Activated CD8-positive, alpha-beta memory T cell treated with anti-CD3 and anti-CD28 coated beads for 1 hour (primary cell): Measurements from ENCODE around the gene ZNF414.

Experiments
- DNase-seq, 2 donors: peaks; one replicate each; pipeline ENCODE4 v3.0.0-alpha.2; 2020; ENCODE audit warnings: low read depth in 1 of 2; ENCODE audit errors: extremely low read depth in 1 of 2

Gene ZNF414

DNA sequence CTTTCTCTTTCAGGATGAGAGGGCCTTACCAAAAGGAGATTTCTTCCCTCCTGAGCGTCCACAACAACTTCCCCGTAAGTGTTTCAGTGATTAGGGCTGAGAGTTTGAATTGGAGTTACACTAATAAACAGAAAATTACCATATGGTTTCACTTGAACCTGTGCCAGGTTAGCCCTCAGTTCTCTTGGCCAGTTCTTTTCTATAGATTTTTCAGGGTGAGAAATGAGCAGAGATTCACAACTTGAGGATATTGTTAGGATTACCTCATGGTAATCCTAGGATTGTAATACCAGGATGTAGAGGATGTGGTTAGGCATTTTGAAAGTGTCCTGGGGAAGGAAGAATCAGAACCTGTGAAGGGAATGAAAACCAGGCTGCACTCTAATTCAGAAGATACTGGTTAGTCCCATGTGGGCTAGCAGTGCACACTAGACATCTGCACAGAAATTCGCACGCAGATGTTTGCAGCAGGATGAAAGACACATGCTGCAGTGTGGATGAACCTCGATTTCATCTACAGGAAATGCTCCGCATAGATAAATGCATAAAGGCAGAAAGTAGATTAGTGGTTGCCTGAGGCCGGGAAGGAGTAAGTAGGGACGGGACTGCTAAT lies 45.1 kb downstream of the ZNF414 start:
- DNase-seq: no peak

DNA sequence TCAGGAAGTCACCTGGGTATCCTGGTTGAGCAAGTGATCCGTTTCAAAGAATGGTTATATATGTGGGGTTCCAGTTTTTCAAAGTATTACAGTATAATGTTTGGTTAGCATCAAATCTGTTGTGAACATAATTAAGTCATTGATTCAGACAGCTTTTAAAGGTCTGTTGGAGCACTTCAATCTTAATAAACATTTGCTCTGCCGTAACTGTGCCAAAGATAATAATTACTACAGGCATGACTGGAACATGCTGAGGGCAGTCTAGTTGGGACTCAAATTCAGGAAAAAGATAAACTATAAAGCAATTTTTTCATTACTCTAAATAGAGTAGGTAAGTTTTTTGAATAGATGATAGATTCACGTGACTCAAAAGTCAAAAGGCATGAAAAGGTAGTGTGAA lies 45.8 kb downstream of the ZNF414 start:
- no peak for DNase-seq

DNA sequence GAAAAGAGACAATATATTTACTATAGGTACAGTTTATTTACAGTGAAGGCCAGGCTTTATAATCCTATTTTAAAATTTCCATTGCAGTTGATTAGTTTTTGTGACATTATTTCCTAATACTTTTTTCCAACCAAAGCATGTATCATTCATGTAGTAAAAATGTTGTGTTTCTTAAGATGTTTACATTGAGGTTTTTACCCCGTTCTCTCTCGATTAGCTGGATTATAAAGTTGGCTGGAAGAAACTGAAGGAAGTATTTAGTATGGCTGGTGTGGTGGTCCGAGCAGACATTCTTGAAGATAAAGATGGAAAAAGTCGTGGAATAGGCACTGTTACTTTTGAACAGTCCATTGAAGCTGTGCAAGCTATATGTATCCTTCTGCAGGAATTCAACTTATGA lies 47.9 kb downstream of the ZNF414 start:
- no peak for DNase-seq

DNA sequence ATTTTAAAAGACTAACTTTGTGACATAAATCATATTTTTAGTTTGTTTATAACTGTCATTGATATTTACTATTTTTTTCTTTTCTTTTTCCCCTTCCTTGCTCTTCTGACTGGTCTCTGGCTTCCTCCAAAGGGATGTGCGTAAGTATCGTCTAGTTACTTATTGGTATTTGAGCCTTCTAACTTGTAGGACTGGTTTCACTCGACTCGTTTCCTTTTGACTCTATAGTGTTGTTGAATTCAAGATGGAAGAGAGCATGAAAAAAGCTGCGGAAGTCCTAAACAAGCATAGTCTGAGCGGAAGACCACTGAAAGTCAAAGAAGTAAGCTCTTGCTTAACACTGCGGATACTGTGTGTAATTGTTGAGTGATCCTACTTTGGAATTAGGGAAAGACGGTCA lies 50.6 kb downstream of the ZNF414 start:
- no peak for DNase-seq

DNA sequence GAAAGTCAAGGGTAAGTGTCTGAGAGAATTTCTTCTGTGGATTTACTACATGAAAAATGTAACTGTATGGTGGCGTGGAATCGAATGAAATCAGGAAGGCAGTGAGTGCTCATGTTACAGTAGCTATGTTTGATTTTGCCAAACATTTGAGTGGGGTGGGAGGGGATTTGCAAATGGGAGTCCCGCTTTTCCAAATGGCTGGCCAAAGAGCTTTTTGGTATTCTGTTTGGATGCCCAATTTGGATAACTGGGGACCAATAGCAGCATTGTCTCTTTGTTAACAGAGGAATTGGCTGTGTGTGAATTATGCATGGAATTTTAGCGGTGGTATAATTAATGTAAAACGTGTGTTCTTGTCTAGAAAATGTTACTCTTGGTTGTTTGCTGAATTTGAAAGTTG lies 51.4 kb downstream of the ZNF414 start:
- DNase-seq: no peak

DNA sequence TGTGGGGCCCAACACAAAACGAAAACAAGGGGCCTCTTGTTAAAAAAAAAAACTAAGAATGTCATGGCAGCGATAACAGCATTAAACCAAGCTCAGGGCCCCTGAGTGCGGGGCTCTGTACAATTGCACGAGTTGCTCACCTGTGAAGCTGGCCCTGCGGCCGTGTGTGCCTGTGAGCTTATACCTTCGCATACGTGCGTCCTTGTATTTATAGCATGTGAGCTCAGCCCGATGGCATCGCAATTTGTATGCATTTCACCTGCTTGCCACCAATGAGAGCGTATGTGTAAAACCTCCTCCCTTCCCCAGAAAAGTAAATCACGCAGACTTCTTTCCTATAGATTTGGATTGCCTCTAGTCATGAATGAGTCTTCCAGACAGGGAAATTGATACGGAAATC lies 52.1 kb downstream of the ZNF414 start:
- no peak for DNase-seq

DNA sequence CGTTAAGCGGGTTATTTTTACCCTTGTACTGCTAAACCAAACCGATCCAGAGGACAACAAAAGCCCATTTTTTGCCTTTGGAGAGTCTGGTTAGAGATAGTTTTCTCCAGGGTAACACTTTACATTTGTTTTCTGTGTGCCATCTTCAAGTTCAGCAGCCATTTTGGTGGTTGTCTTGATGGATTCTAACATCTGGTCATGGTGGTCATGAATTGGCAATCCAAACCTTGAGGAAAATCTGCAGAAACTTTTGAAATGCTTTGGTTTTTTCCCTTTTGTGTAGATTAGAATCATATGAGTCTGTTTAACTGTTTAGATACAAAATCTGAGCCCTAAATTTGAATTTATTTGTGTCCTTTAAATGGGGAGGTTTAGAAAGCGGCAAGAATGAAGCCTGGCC lies 52.6 kb downstream of the ZNF414 start:
- no peak for DNase-seq

DNA sequence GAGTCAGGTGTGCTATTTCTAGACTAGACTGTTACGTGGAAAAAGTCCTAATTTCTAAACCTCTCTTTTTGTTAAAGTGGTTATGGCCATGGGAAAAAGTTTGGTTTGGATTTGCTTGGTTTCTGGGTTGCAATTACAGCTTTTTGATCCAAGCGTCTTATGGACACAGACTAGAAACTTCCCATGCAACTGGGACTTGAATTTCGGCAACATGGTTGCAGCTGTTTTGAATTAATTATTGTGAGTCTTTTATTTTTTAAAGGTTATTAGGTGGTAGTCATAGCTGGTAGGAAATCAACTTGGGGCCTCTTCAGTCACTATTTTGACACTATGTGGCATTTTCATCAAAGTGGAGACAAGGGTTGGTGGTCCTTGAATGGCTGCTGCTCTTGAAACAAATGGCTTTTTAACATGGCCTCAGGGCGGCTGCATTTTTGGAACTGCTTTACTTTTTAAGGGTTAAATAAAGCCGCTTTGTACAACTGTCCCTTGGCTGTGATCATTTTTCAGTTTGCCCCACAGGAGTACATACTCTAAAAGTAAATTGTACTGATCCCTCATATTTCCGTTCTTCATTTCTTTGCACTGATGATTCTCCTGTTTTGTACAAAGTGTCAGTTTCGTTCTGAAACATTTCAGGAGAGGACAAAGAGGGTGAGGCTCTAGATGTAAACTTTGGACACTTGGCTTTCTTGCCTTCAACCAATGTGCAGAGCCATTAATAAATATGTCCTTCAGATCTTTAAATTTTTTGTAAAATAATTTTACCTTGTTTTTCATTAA lies 53.3 kb downstream of the ZNF414 start:
- no peak for DNase-seq
